ENCODE data around the gene SAMD4A. TPM values are rescaled to one million over a fixed set of nuclear protein-coding genes. Genes with fewer than 3 reads are reported as not detected.

SAMD4A gene, protein sequence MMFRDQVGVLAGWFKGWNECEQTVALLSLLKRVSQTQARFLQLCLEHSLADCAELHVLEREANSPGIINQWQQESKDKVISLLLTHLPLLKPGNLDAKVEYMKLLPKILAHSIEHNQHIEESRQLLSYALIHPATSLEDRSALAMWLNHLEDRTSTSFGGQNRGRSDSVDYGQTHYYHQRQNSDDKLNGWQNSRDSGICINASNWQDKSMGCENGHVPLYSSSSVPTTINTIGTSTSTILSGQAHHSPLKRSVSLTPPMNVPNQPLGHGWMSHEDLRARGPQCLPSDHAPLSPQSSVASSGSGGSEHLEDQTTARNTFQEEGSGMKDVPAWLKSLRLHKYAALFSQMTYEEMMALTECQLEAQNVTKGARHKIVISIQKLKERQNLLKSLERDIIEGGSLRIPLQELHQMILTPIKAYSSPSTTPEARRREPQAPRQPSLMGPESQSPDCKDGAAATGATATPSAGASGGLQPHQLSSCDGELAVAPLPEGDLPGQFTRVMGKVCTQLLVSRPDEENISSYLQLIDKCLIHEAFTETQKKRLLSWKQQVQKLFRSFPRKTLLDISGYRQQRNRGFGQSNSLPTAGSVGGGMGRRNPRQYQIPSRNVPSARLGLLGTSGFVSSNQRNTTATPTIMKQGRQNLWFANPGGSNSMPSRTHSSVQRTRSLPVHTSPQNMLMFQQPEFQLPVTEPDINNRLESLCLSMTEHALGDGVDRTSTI
- 52.2 TPM for total RNA-seq

DNA sequence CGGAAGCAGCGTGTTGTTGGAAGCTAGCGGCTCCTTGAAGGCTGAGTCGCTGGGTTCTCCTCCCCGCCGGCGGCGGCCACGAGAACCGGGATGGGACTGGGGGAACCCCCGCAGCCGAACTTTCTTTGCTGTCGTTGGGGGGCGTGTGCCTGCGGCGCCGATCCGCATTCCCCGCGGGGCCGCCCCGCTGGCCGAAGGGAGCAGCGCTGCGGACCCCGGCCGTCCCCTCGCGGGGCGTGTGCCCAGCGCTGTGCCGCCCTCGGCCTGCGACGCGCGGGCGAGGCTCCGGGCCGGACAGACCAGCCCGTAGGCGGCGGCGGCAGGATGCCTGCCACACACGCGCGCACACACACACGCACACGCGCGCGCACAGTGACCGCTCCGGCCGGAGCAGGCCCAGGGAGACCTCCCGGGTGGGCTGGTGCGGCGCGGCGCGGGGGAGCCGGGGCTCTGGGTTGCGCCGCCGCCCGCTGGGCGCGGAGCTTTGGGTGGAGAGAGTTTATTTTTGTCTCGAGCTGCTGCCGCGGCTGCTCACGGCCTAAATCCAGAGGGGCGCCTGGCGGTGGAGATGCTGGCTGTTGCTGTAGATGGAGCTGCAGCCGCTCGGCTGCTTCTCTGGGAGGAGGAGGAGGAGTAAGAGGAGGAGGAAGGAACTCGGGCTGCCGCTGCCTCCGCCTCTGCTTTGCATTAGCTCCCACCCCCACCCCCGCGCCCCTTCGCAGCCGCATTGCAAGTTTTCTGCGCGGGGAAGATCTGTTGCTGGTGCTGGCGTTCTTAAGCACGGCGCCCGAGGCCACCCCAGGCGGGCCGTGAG lies at the start of gene SAMD4A:
Gene SAMD4A, plus strand, starts transcription at position 719 of the 814 bp plus-strand sequence. CDS start 789 bp downstream, outside the sequence.
- Histone ChIP-seq H3K9me3 (ENCODE audit: control insufficient read depth in 3 of 3, low read length in 3 of 3) (no peaks in the 10 kb centered on the region), H3K4me1 (ENCODE audit: control insufficient read depth in 3 of 3, insufficient read depth in 3 of 3, low read length in 3 of 3) (peaks cover 29 to 40% (median 36%) of the 10 kb centered on the region in 3 donors), H3K4me3 (ENCODE audit: low read length in 3 of 3) (peak within 1 kb of the TSS; percentile 77 to 87 (median 81)), H3K27me3 (ENCODE audit: control insufficient read depth in 3 of 3, insufficient read depth in 3 of 3, low read length in 3 of 3) (no peaks in the 10 kb centered on the region), H3K36me3 (ENCODE audit: control insufficient read depth in 3 of 3, insufficient read depth in 3 of 3, low read length in 3 of 3) (peaks cover 0 to 3% (median 0%) of the 10 kb centered on the region in 3 donors), H3K27ac (ENCODE audit: low read depth, low read length) (peak within 1 kb of the TSS; percentile 100), H3K9ac (ENCODE audit: low read depth in 1 of 3, low read length in 3 of 3) (peak within 1 kb of the TSS; percentile 89 to 99 (median 98))

DNA sequence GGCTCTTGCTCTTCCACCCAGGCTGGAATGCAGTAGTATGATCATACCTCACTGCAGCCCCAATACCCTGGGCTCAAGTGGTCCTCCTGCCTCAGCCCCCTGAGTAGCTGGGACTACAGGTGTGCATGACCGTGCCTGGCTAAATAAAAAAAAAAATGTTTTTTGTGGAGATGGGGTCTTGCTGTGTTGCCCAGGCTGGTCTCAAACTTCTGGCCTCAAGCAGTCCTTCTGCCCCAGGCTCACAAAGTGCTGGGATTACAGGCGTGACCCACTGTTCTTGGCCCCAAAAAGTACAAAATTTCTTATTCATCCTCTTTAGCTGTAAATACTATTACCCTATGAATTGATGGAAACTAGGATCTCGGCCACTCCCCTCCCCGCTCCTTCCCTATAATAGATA lies 42.5 kb upstream of the SAMD4A start:
- H3K36me3 ChIP-seq (ENCODE audit: control insufficient read depth in 3 of 3, insufficient read depth in 3 of 3, low read length in 3 of 3), result peaks cover 12 to 23% (median 16%) of the 10 kb centered on the region in 3 donors

DNA sequence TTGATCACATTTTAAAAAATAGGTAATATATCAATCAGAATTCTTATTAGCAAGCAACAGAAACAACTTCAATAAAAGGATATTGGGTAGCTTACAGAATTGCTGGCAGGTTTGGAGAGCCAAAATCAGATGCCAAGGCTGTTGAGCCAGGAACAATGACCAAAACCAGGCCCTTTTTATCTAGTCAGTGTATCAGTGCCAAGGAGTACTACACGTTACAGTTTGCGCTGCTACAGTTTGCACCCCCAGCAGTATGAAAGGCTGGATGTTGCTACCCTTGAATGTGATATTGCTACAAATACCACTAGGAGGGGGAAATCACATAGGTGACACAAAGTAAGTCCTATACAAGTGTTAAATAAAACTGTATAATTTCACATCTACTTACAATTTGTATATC lies 38.0 kb upstream of the SAMD4A start:
- H3K36me3 ChIP-seq (ENCODE audit: control insufficient read depth in 3 of 3, insufficient read depth in 3 of 3, low read length in 3 of 3), result peaks cover 9 to 12% (median 11%) of the 10 kb centered on the region in 3 donors
- no peaks in the 10 kb centered on the region for H3K27me3 ChIP-seq (ENCODE audit: control insufficient read depth in 3 of 3, insufficient read depth in 3 of 3, low read length in 3 of 3)
- H3K9ac ChIP-seq (ENCODE audit: low read depth in 1 of 3, low read length in 3 of 3), result no peak overlapping the region
- no peaks in the 10 kb centered on the region for H3K4me1 ChIP-seq (ENCODE audit: control insufficient read depth in 3 of 3, insufficient read depth in 3 of 3, low read length in 3 of 3)
- H3K4me3 ChIP-seq (ENCODE audit: low read length in 3 of 3), result no peak overlapping the region
- H3K9me3 ChIP-seq (ENCODE audit: control insufficient read depth in 3 of 3, low read length in 3 of 3), result no peaks in the 10 kb centered on the region
- H3K27ac ChIP-seq (ENCODE audit: low read depth, low read length), result no peak overlapping the region

More for the DNA sequence above, 42.5 kb upstream of the SAMD4A start:
- Histone ChIP-seq H3K4me3 (ENCODE audit: low read length in 3 of 3) (no peak overlapping the region), H3K27ac (ENCODE audit: low read depth, low read length) (no peak overlapping the region), H3K9me3 (ENCODE audit: control insufficient read depth in 3 of 3, low read length in 3 of 3) (no peaks in the 10 kb centered on the region), H3K4me1 (ENCODE audit: control insufficient read depth in 3 of 3, insufficient read depth in 3 of 3, low read length in 3 of 3) (no peaks in the 10 kb centered on the region), H3K9ac (ENCODE audit: low read depth in 1 of 3, low read length in 3 of 3) (no peak overlapping the region), H3K27me3 (ENCODE audit: control insufficient read depth in 3 of 3, insufficient read depth in 3 of 3, low read length in 3 of 3) (no peaks in the 10 kb centered on the region)

DNA sequence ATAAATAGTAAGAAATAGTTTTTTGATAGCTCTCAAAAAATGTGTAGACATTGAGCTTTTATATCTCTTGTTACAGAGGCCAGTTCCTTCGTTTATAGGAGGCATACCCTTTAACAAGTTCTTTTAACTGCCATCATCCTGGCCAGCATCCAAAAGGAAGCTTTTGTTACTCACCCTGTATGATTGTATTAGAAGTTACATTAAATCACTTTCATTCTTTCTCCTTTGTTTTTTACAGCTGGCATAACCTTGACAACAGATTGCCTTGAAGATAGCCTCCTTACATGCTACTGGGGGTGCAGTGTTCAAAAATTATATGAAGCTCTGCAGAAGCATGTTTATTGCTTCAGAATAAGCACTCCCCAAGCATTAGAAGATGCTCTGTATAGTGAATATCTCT lies 37.1 kb upstream of the SAMD4A start:
- H3K27me3 ChIP-seq (ENCODE audit: control insufficient read depth in 3 of 3, insufficient read depth in 3 of 3, low read length in 3 of 3), result no peaks in the 10 kb centered on the region
- no peaks in the 10 kb centered on the region for H3K4me1 ChIP-seq (ENCODE audit: control insufficient read depth in 3 of 3, insufficient read depth in 3 of 3, low read length in 3 of 3)
- no peaks in the 10 kb centered on the region for H3K9me3 ChIP-seq (ENCODE audit: control insufficient read depth in 3 of 3, low read length in 3 of 3)
- no peak overlapping the region for H3K27ac ChIP-seq (ENCODE audit: low read depth, low read length)
- peaks cover 4 to 10% (median 8%) of the 10 kb centered on the region in 3 donors for H3K36me3 ChIP-seq (ENCODE audit: control insufficient read depth in 3 of 3, insufficient read depth in 3 of 3, low read length in 3 of 3)
- no peak overlapping the region for H3K9ac ChIP-seq (ENCODE audit: low read depth in 1 of 3, low read length in 3 of 3)
- no peak overlapping the region for H3K4me3 ChIP-seq (ENCODE audit: low read length in 3 of 3)

DNA sequence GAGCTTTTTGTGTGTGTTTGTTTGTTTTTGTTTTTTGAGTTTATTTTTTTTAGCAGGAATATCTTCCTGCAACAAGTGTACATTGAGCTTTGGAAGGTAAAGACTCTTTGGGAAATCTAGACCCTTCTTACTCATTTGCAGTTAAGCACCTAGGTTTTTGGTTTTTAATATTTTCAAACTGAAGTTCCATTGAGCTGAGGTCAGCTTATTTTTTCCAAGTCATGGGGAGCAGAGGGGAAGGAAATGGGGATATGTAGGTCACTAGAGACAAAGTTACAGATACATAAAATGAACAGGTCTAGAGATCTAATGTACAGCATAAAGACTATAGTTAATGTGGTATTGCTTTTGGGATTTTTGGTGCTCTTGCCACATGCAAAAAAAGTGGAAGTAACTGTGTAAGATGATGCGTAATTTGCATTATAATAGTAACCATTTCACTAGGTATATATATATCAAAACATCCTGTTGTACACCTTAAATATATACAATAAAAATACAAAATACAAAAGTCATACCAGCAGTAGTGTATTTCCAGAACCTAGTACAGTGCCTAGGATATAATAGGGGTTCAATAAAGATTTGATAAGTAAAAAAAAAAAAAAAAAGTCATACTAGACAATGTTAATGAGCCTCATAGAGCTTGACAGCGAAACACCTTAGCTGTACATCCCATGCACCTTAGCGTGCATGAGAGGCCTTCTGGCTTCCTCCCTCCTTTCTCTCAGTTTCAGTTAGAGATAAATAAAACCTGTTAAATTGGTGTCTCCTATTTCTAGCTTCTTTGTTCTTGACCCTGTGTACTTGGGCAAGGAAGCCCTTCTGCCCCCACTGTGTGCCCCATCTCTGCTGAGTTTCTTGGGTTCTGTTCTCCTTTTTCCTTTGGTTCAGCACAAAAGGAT lies 34.6 kb upstream of the SAMD4A start:
- no peaks in the 10 kb centered on the region for H3K27me3 ChIP-seq (ENCODE audit: control insufficient read depth in 3 of 3, insufficient read depth in 3 of 3, low read length in 3 of 3)
- H3K36me3 ChIP-seq (ENCODE audit: control insufficient read depth in 3 of 3, insufficient read depth in 3 of 3, low read length in 3 of 3), result peaks cover 0 to 10% (median 4%) of the 10 kb centered on the region in 3 donors
- H3K4me1 ChIP-seq (ENCODE audit: control insufficient read depth in 3 of 3, insufficient read depth in 3 of 3, low read length in 3 of 3), result no peaks in the 10 kb centered on the region
- H3K27ac ChIP-seq (ENCODE audit: low read depth, low read length), result no peak overlapping the region
- H3K9ac ChIP-seq (ENCODE audit: low read depth in 1 of 3, low read length in 3 of 3), result no peak overlapping the region
- H3K9me3 ChIP-seq (ENCODE audit: control insufficient read depth in 3 of 3, low read length in 3 of 3), result no peaks in the 10 kb centered on the region
- H3K4me3 ChIP-seq (ENCODE audit: low read length in 3 of 3), result no peak overlapping the region

DNA sequence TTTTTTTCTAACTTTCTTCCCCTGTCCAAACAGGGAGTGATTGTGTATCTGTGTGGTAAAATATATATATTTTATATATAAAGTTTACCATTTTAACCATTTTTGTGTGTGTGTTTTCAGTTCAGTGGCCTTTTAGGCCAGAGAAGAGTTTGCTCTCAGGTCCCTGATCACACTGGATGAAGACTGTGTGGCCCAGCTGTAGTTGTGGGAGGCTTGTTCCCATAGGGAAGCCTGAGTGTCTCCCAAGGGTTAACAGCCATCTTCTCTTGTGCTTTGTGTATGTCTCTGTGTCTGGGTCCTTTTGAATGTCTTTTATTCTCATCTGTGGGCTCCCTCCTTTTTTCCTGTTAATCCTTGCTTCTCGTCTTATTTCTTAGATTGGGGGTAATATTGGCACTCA lies 33.8 kb upstream of the SAMD4A start:
- Histone ChIP-seq H3K27ac (ENCODE audit: low read depth, low read length) (no peak overlapping the region), H3K36me3 (ENCODE audit: control insufficient read depth in 3 of 3, insufficient read depth in 3 of 3, low read length in 3 of 3) (peaks cover 2 to 8% (median 2%) of the 10 kb centered on the region in 3 donors), H3K9me3 (ENCODE audit: control insufficient read depth in 3 of 3, low read length in 3 of 3) (no peaks in the 10 kb centered on the region)

DNA sequence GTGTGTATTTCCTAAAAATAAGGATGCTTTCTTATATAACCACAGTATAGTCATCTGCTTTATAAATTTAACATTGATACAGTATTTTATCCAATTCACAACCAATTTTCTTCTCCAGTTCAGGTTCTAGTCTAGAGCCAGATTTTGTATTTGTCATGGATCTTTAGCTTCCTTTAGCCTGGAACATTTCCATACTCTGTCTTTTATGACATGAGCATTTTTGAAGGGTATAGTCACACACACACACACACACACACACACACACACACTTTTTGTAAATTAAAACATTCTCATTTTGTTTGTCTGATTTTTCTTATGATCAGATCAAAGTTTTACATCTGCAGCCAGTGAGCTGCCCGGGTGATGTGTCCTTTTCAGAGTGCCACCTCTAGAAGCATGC lies 31.8 kb upstream of the SAMD4A start:
- no peaks in the 10 kb centered on the region for H3K4me1 ChIP-seq (ENCODE audit: control insufficient read depth in 3 of 3, insufficient read depth in 3 of 3, low read length in 3 of 3)
- peaks cover 3 to 12% (median 6%) of the 10 kb centered on the region in 3 donors for H3K36me3 ChIP-seq (ENCODE audit: control insufficient read depth in 3 of 3, insufficient read depth in 3 of 3, low read length in 3 of 3)
- H3K9ac ChIP-seq (ENCODE audit: low read depth in 1 of 3, low read length in 3 of 3), result no peak overlapping the region
- H3K27ac ChIP-seq (ENCODE audit: low read depth, low read length), result no peak overlapping the region
- no peak overlapping the region for H3K4me3 ChIP-seq (ENCODE audit: low read length in 3 of 3)
- no peaks in the 10 kb centered on the region for H3K9me3 ChIP-seq (ENCODE audit: control insufficient read depth in 3 of 3, low read length in 3 of 3)
- no peaks in the 10 kb centered on the region for H3K27me3 ChIP-seq (ENCODE audit: control insufficient read depth in 3 of 3, insufficient read depth in 3 of 3, low read length in 3 of 3)

More for the DNA sequence above, 33.8 kb upstream of the SAMD4A start:
- no peak overlapping the region for H3K9ac ChIP-seq (ENCODE audit: low read depth in 1 of 3, low read length in 3 of 3)
- no peaks in the 10 kb centered on the region for H3K4me1 ChIP-seq (ENCODE audit: control insufficient read depth in 3 of 3, insufficient read depth in 3 of 3, low read length in 3 of 3)
- no peaks in the 10 kb centered on the region for H3K27me3 ChIP-seq (ENCODE audit: control insufficient read depth in 3 of 3, insufficient read depth in 3 of 3, low read length in 3 of 3)
- no peak overlapping the region for H3K4me3 ChIP-seq (ENCODE audit: low read length in 3 of 3)

DNA sequence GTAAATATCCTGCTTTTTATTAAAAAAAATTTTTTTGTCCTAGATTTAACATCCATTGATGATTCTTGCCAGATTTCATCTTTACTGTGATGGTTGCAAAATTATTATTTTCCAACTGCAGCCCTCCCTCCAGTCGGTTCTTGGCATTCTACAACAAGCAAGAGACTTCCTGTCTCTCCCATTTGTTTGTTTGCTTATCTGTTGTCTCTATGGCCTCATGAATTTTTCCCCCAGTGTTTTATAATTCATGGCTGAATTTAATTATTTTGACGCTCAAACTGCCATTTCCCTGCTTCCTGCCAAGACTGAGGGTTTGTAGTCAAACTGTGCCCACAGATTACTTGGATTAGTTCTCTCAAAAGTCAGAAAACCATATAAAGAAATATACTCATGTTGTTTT lies 31.3 kb upstream of the SAMD4A start:
- H3K36me3 ChIP-seq (ENCODE audit: control insufficient read depth in 3 of 3, insufficient read depth in 3 of 3, low read length in 3 of 3), result peaks cover 3 to 12% (median 6%) of the 10 kb centered on the region in 3 donors
- H3K9ac ChIP-seq (ENCODE audit: low read depth in 1 of 3, low read length in 3 of 3), result no peak overlapping the region
- H3K9me3 ChIP-seq (ENCODE audit: control insufficient read depth in 3 of 3, low read length in 3 of 3), result no peaks in the 10 kb centered on the region
- no peaks in the 10 kb centered on the region for H3K4me1 ChIP-seq (ENCODE audit: control insufficient read depth in 3 of 3, insufficient read depth in 3 of 3, low read length in 3 of 3)
- no peak overlapping the region for H3K4me3 ChIP-seq (ENCODE audit: low read length in 3 of 3)
- H3K27ac ChIP-seq (ENCODE audit: low read depth, low read length), result no peak overlapping the region
- no peaks in the 10 kb centered on the region for H3K27me3 ChIP-seq (ENCODE audit: control insufficient read depth in 3 of 3, insufficient read depth in 3 of 3, low read length in 3 of 3)

DNA sequence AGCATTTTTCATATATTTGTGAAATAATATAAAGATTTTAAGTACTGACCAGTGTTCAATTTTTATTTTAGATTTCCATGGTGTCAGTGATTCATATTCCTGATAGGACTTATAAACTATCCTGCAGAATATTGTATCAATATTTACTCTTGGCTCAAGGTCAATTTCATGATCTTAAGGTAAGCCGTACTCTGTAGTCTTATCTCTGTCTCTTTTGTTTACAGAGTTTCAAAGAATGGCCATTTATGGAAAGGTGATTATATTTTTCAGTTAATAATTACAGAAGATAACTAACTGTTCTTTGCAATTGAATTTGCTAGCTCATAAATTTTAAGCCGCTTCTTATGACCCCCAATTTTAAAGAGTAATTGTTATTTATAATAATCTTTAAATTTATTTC lies 29.3 kb upstream of the SAMD4A start:
- H3K4me1 ChIP-seq (ENCODE audit: control insufficient read depth in 3 of 3, insufficient read depth in 3 of 3, low read length in 3 of 3), result no peaks in the 10 kb centered on the region
- no peaks in the 10 kb centered on the region for H3K27me3 ChIP-seq (ENCODE audit: control insufficient read depth in 3 of 3, insufficient read depth in 3 of 3, low read length in 3 of 3)
- H3K9ac ChIP-seq (ENCODE audit: low read depth in 1 of 3, low read length in 3 of 3), result no peak overlapping the region
- peaks cover 3 to 12% (median 6%) of the 10 kb centered on the region in 3 donors for H3K36me3 ChIP-seq (ENCODE audit: control insufficient read depth in 3 of 3, insufficient read depth in 3 of 3, low read length in 3 of 3)
- H3K9me3 ChIP-seq (ENCODE audit: control insufficient read depth in 3 of 3, low read length in 3 of 3), result no peaks in the 10 kb centered on the region
- H3K4me3 ChIP-seq (ENCODE audit: low read length in 3 of 3), result no peak overlapping the region
- H3K27ac ChIP-seq (ENCODE audit: low read depth, low read length), result no peak overlapping the region
